ENCODE measurements around the gene ZNF41. TPM values are rescaled to one million over a fixed set of nuclear protein-coding genes. Genes with fewer than 3 reads are reported as not detected.

Gene ZNF41
- 2.7 and 3.1 TPM in 2 replicates for polyA plus RNA-seq (2012; rRNA removed)
- 2.8 TPM in 2 replicates for polyA plus RNA-seq (2012; cell fraction: cytosol; rRNA removed)
- 4.2 and 6.2 TPM in 2 replicates for polyA plus RNA-seq (2012; cell fraction: nucleus; rRNA removed)

- Histone ChIP-seq H2AFZ (ENCODE audit: low read depth) (peak within 1 kb of the TSS; percentile 86; the same call in 1 of the 2 replicates), H3K9me2 (no peaks in the 10 kb centered on the region), H3F3A (replicated peaks; ENCODE audit: insufficient read depth) (no peaks in the 10 kb centered on the region), H3K27me3 (ENCODE audit: insufficient read depth) (no peaks in the 10 kb centered on the region; the same call in 1 of the 2 replicates), H4K20me1 (ENCODE audit: insufficient read depth) (no peaks in the 10 kb centered on the region), H3K36me3 (replicated peaks in 1 of 2; ENCODE audit: control insufficient read depth in 1 of 2, insufficient read depth in 2 of 2, low read length in 1 of 2) (peaks cover 0 to 5% of the 10 kb centered on the region in 2 experiments), H3K9ac (peak within 1 kb of the TSS; percentile 85), H3K79me2 (ENCODE audit: insufficient read depth) (peaks cover 61% of the 10 kb centered on the region; the same call in 1 of the 2 replicates), H3K4me3 (ENCODE audit: low read depth in 2 of 2, low read length in 1 of 2) (peak within 1 kb of the TSS; percentile 57 to 66), H3K4me1 (ENCODE audit: control insufficient read depth in 1 of 2, insufficient read depth in 2 of 2, low read depth in 1 of 2, low read length in 1 of 2) (no peaks in the 10 kb centered on the region; a peak in 1 of 4 replicates), H3K4me2 (peak within 1 kb of the TSS; percentile 80), H3K9me3 (no peaks in the 10 kb centered on the region), H3K27ac (ENCODE audit: low read depth in 2 of 2, low read length in 1 of 2) (peak within 1 kb of the TSS; percentile 81 to 87)
- 40% methylated on average over 16 of the region's 77 CpGs for WGBS (ENCODE audit: low lambda C conversion rate)
- DNase-seq: peak; percentile 82
- CTCF ChIA-PET: interaction anchor here (2.7 kb wide), 1 partner anchor 41 kb away, joined by 8 read pairs; no protein-coding TSS in a partner anchor
- POLR2A ChIA-PET: no interaction called here
- TF ChIP-seq ELF1 (IDR thresholded peaks at IDR 0.05): peak; percentile 52; the same call in 1 of the 2 replicates
- 0 out of 2 replicates have a peak, but pooled peaks have one; percentile 21 for TF ChIP-seq ZBTB33 (IDR thresholded peaks at IDR 0.05; ENCODE audit: borderline replicate concordance, low read depth)
- no peak for TF ChIP-seq CTCF (IDR thresholded peaks at IDR 0.05)
- TF ChIP-seq RAD21 (IDR thresholded peaks at IDR 0.05; ENCODE audit: low read length): no peak
- no peak for TF ChIP-seq EP300 (IDR thresholded peaks at IDR 0.05; ENCODE audit: borderline replicate concordance in 1 of 2, low read depth in 1 of 2, low read length in 1 of 2)
- no peak for TF ChIP-seq JUND (IDR thresholded peaks at IDR 0.05)
- TF ChIP-seq CHD2 (IDR thresholded peaks at IDR 0.05; ENCODE audit: low read length, partially characterized antibody): no peak
- TF ChIP-seq POLR2AphosphoS5 (IDR thresholded peaks at IDR 0.05; ENCODE audit: low read depth, low read length): peak; percentile 42
- TF ChIP-seq MXI1 (IDR thresholded peaks at IDR 0.05; ENCODE audit: low read depth, low read length): peak; percentile 86
- TF ChIP-seq EZH2phosphoT487 (IDR thresholded peaks at IDR 0.05; ENCODE audit: borderline replicate concordance, low read depth): no peak
- peak; percentile 95 for TF ChIP-seq YY1 (IDR thresholded peaks at IDR 0.05; ENCODE audit: low read depth)
- no peak for TF ChIP-seq FOXJ3 (CRISPR knock-in tag; IDR thresholded peaks at IDR 0.05)
- TF ChIP-seq USF1 (IDR thresholded peaks at IDR 0.05; ENCODE audit: borderline replicate concordance, low read depth): no peak
- TF ChIP-seq PBX3 (IDR thresholded peaks at IDR 0.05): no peak
- TF ChIP-seq NRF1 (IDR thresholded peaks at IDR 0.05; ENCODE audit: low read depth, low read length): peak; percentile 78
- TF ChIP-seq USF2 (IDR thresholded peaks at IDR 0.05; ENCODE audit: borderline replicate concordance, low read depth, low read length): no peak
- TF ChIP-seq TEAD4 (IDR thresholded peaks at IDR 0.05; ENCODE audit: borderline replicate concordance, insufficient read depth): no peak
- no peak for TF ChIP-seq REST (IDR thresholded peaks at IDR 0.05; ENCODE audit: low read depth, low read length)
- TF ChIP-seq MAX (IDR thresholded peaks at IDR 0.05; ENCODE audit: low read depth): peak; percentile 68
- TF ChIP-seq FOSL2 (IDR thresholded peaks at IDR 0.05; ENCODE audit: borderline replicate concordance, low read depth): no peak
- no peak for TF ChIP-seq SMC3 (IDR thresholded peaks at IDR 0.05; ENCODE audit: low read depth, low read length)
These were observed at the start of gene ZNF41 for GRCh38 chrX:47482512-47483305. TSS of gene ZNF41 (minus strand) at chrX:47483222. CDS start at chrX:47467481, 15,741 bp downstream.
